PC-3 (cell line): ENCODE results near the gene DISC1. TPM values are rescaled to one million over a fixed set of nuclear protein-coding genes. Genes with fewer than 3 reads are reported as not detected.

Experiments used
- ATAC-seq: fragments of 200-7000 bp; cut with Tn5 transposase; 2 replicates; pipeline ENCODE4 v1.9.1; 2020; ENCODE audit warnings: mild to moderate bottlenecking, moderate library complexity
- BruUV-seq: library from RNA; stranded (reverse); fragments of 400-500 nt; replicated peaks from 2 replicates; lab custom pipeline; 2021; lab: Mats Ljungman, UMichigan
- CTCF ChIA-PET: fragments of 300-600 bp; sonication (Branson Sonifier 250); formaldehyde crosslinking; loops from one replicate; lab custom pipeline; 2022; ENCODE audit warnings: antibody characterized with exemption; lab: Charles Lee
- POLR2A ChIA-PET: fragments of 300-600 bp; sonication (Branson Sonifier 250); formaldehyde crosslinking; loops from one replicate; lab custom pipeline; 2022; ENCODE audit warnings: antibody characterized with exemption; ENCODE audit not compliant: unreplicated experiment; lab: Charles Lee
- DNase-seq: peaks from one replicate; pipeline ENCODE4 v3.0.0-alpha.2; 2015
- H2AFZ ChIP-seq: fragments of 300-600 bp; sonication (generic); 2 replicates; pipeline ENCODE4 v1.6.0; 2016; ENCODE audit warnings: antibody characterized with exemption, low read length
- H3F3A ChIP-seq: fragments of 300-600 bp; sonication (generic); one replicate; pipeline ENCODE4 v1.6.0; 2017; ENCODE audit warnings: antibody characterized with exemption, low read length, control low read depth, mild to moderate bottlenecking; ENCODE audit not compliant: unreplicated experiment
- H3K27ac ChIP-seq: fragments of 300-600 bp; sonication (generic); 2 replicates; pipeline ENCODE4 v1.5.1; 2016; ENCODE audit warnings: mild to moderate bottlenecking, low read length
- H3K27me3 ChIP-seq: fragments of 300-600 bp; sonication (generic); 2 replicates; pipeline ENCODE4 v1.6.1; 2016; ENCODE audit warnings: low read length, mixed read lengths
- H3K36me3 ChIP-seq: fragments of 300-600 bp; sonication (generic); 2 replicates; pipeline ENCODE4 v1.6.1; 2016; ENCODE audit warnings: low read depth, mixed run types, low read length, mixed read lengths
- H3K4me1 ChIP-seq: fragments of 300-600 bp; sonication (generic); 2 replicates; pipeline ENCODE4 v1.5.1; 2016; ENCODE audit warnings: low read length; ENCODE audit not compliant: insufficient read depth
- H3K4me2 ChIP-seq: fragments of 300-600 bp; sonication (generic); 2 replicates; pipeline ENCODE4 v1.6.0; 2016; ENCODE audit warnings: low read length
- H3K4me3 ChIP-seq: fragments of 300-600 bp; sonication (generic); 2 replicates; pipeline ENCODE4 v1.5.1; 2016; ENCODE audit warnings: mild to moderate bottlenecking, low read length, mixed read lengths
- H3K79me2 ChIP-seq: fragments of 300-600 bp; sonication (generic); 2 replicates; pipeline ENCODE4 v1.6.1; 2017; ENCODE audit warnings: low read length, mixed read lengths
- H3K9ac ChIP-seq: fragments of 300-600 bp; sonication (generic); 2 replicates; pipeline ENCODE4 v1.6.0; 2016; ENCODE audit warnings: mild to moderate bottlenecking, low read length
- H3K9me2 ChIP-seq: fragments of 300-600 bp; sonication (generic); replicated peaks from 2 replicates; pipeline ENCODE4 v1.6.1; 2016; ENCODE audit warnings: mixed run types, low read length, mixed read lengths
- H3K9me3 ChIP-seq: fragments of 300-600 bp; sonication (generic); 2 replicates; pipeline ENCODE4 v1.6.1; 2016; ENCODE audit warnings: low read length, mixed read lengths
- H4K20me1 ChIP-seq: fragments of 300-600 bp; sonication (generic); 2 replicates; pipeline ENCODE4 v1.6.1; 2016; ENCODE audit warnings: low read length, mixed read lengths
- EZH2phosphoT487 ChIP-seq: fragments of 300-600 bp; sonication (generic); IDR thresholded peaks from 2 replicates; pipeline ENCODE4 v1.6.1; 2018; ENCODE audit warnings: mild to moderate bottlenecking, antibody characterized with exemption, low read length, borderline replicate concordance
- intact Hi-C: fragments of 100-400 bp; cut with micrococcal nuclease; formaldehyde crosslinking; loops from 2 replicates; pipeline ENCODE4 v1.9.0; 2023
- total RNA-seq: library from RNA; depleted of rRNA; stranded (reverse); fragments of >200 nt; gene quantifications from 2 replicates; pipeline ENCODE4 v1.2.3, GENCODE V29; 2014
- TF ChIP-seq, protein P1 (sequence below): fragments of 300-600 bp; sonication (generic); conservative IDR thresholded peaks from 2 replicates; pipeline ENCODE4 v1.5.1; 2017; ENCODE audit warnings: antibody characterized with exemption, low read depth, mild to moderate bottlenecking, low read length

The DISC1 gene
- total RNA-seq, 1 experiment from 2014 or later: 3.4 TPM

DNA sequence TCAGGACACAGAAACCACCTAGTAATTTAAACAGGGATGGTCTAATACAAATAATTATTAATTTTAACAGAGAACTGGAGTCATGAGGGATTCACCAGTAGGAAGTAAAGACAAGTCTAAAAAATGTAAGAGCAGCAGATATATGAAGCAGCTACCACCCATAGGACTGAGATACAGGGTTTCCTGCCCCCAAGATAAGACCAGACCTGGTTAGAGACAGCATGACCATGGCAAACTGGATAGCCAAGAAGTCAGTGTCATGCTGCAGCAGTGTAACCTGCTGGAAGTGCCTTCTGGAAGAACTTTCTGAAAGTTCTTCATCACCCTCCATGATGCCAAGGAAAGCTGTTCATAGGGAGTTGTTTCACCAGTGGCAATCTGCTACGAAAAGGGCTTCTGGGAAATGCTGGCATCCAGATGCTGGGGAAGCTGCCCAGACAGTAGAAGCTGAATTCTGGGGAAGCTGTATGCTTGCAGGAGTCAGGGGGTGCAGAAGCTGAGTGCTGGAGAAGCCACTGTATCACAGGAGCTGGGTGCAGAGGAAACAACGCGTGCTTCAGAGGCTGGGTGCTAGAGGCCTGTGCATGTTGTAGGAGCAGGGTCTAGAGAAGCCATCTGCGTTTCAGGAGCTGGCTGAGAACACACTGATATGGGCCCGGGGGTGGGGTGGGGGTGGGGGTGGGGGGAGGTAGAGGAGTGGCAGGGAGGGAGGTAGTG lies 356.4 kb downstream of the DISC1 start:
- no peak overlapping the region for H2AFZ ChIP-seq
- no peak overlapping the region for H3K4me2 ChIP-seq
- BruUV-seq: no TSS peak
- H3K9me2 ChIP-seq: no peaks in the 10 kb centered on the region
- peaks cover 5% of the 10 kb centered on the region; the same call in 1 of the 2 replicates for H3K4me1 ChIP-seq
- H3K9ac ChIP-seq: no peak overlapping the region
- TF ChIP-seq, protein P1, sequence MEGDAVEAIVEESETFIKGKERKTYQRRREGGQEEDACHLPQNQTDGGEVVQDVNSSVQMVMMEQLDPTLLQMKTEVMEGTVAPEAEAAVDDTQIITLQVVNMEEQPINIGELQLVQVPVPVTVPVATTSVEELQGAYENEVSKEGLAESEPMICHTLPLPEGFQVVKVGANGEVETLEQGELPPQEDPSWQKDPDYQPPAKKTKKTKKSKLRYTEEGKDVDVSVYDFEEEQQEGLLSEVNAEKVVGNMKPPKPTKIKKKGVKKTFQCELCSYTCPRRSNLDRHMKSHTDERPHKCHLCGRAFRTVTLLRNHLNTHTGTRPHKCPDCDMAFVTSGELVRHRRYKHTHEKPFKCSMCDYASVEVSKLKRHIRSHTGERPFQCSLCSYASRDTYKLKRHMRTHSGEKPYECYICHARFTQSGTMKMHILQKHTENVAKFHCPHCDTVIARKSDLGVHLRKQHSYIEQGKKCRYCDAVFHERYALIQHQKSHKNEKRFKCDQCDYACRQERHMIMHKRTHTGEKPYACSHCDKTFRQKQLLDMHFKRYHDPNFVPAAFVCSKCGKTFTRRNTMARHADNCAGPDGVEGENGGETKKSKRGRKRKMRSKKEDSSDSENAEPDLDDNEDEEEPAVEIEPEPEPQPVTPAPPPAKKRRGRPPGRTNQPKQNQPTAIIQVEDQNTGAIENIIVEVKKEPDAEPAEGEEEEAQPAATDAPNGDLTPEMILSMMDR: no peak
- TF ChIP-seq EZH2phosphoT487: no peak
- no peaks in the 10 kb centered on the region for H3K9me3 ChIP-seq
- no peaks in the 10 kb centered on the region for H3K36me3 ChIP-seq
- H3F3A ChIP-seq: no peaks in the 10 kb centered on the region
- DNase-seq: no peak
- intact Hi-C loops: no loop called here
- H4K20me1 ChIP-seq: no peaks in the 10 kb centered on the region
- ChIA-PET POLR2A (no interaction called here), CTCF (interaction anchor here (1.3 kb wide), 1 partner anchor 644 kb away, joined by 6 read pairs; no protein-coding TSS in a partner anchor)
- H3K4me3 ChIP-seq: no peak overlapping the region
- no peaks in the 10 kb centered on the region for H3K27me3 ChIP-seq
- H3K27ac ChIP-seq: no peak overlapping the region
- no peak for ATAC-seq
- no peaks in the 10 kb centered on the region for H3K79me2 ChIP-seq

GRCh38 chr1:231983588-231984193 lies 357.1 kb downstream of the DISC1 start:
- H3K9ac ChIP-seq: no peak overlapping the region

More at GRCh38 chr1:231983588-231984193, 357.1 kb downstream of the DISC1 start:
- intact Hi-C loops: no loop called here
- Histone ChIP-seq H3K27me3 (no peaks in the 10 kb centered on the region), H4K20me1 (no peaks in the 10 kb centered on the region), H3K9me2 (no peaks in the 10 kb centered on the region), H2AFZ (no peak overlapping the region), H3K9me3 (no peaks in the 10 kb centered on the region), H3K79me2 (no peaks in the 10 kb centered on the region), H3K4me2 (no peak overlapping the region), H3K4me3 (no peak overlapping the region), H3K36me3 (no peaks in the 10 kb centered on the region), H3K27ac (no peak overlapping the region), H3F3A (no peaks in the 10 kb centered on the region), H3K4me1 (peaks cover 5% of the 10 kb centered on the region; the same call in 1 of the 2 replicates)
- TF ChIP-seq, protein P1: peak; percentile 33
- TF ChIP-seq EZH2phosphoT487: no peak
- ChIA-PET CTCF (interaction anchor here (0.6 to 1.3 kb wide), 2 partner anchors 517 to 644 kb away, joined by 5 to 6 read pairs; no protein-coding TSS in a partner anchor), POLR2A (no interaction called here)
- BruUV-seq: no TSS peak
- ATAC-seq (no peak), DNase-seq (peak; percentile 23)
